Epithelial cell of prostate (primary cell): ENCODE measurements around the gene S100A3.
A peak's percentile ranks its signal among the peaks of the same experiment; 100 is the strongest.
"Not testable (repeated sequence)": the region's sequence is repeated elsewhere in the genome, so short reads cannot be mapped to it uniquely, and the experiment has no call there.

Experiments used
- DNase-seq: peaks from one replicate; pipeline ENCODE4 v3.0.0-alpha.2; 2011; ENCODE audit warnings: low read depth, low spot score
- H3K27ac ChIP-seq: fragments of 450-650 bp; 2 replicates; pipeline ENCODE4 v1.5.1; 2017; ENCODE audit warnings: mild to moderate bottlenecking

The S100A3 gene

GRCh38 chr1:153536671-153537375, 12.2 kb downstream of the S100A3 start:
- peak overlapping the region; percentile 98 for H3K27ac ChIP-seq
- no peak for DNase-seq

GRCh38 chr1:153536012-153536670, 12.9 kb downstream of the S100A3 start:
- peak overlapping the region; percentile 98 for H3K27ac ChIP-seq
- no peak for DNase-seq

- DNase-seq: no peak
- H3K27ac ChIP-seq: peak within 1 kb of the TSS; percentile 98
Observed at GRCh38 chr1:153535242-153536011, 13.6 kb downstream of the S100A3 start, which contains the start of gene S100A6. Gene S100A6, minus strand, starts transcription at chr1:153535991. Its CDS starts 652 bp downstream, at chr1:153535339.

- no peak for DNase-seq
- peak overlapping the region; percentile 98 for H3K27ac ChIP-seq
Observed at GRCh38 chr1:153534925-153535241, 14.2 kb downstream of the S100A3 start.

- peak overlapping the region; percentile 98 for H3K27ac ChIP-seq
- no peak for DNase-seq
Observed at GRCh38 chr1:153534226-153534924, 14.7 kb downstream of the S100A3 start.

- DNase-seq: peak; percentile 79
- H3K27ac ChIP-seq: peak overlapping the region; percentile 98
Observed at GRCh38 chr1:153533689-153534201, 15.3 kb downstream of the S100A3 start.

- peak overlapping the region; percentile 98 for H3K27ac ChIP-seq
- no peak for DNase-seq
Observed at GRCh38 chr1:153532769-153533599, 16.1 kb downstream of the S100A3 start.

GRCh38 chr1:153532181-153532580, 16.9 kb downstream of the S100A3 start:
- H3K27ac ChIP-seq: peak overlapping the region; percentile 98
- DNase-seq: no peak

- no peak for DNase-seq
- peak overlapping the region; percentile 98 for H3K27ac ChIP-seq
Observed at GRCh38 chr1:153531638-153532037, 17.4 kb downstream of the S100A3 start.

GRCh38 chr1:153527683-153528040, 21.4 kb downstream of the S100A3 start:
- DNase-seq: no peak

GRCh38 chr1:153527023-153527682, 21.9 kb downstream of the S100A3 start:
- DNase-seq: peak; percentile 84
- peak overlapping the region; percentile 98 for H3K27ac ChIP-seq

More at GRCh38 chr1:153527683-153528040, 21.4 kb downstream of the S100A3 start:
- peak overlapping the region; percentile 98 for H3K27ac ChIP-seq

- peak; percentile 69 for DNase-seq
- peak overlapping the region; percentile 98 for H3K27ac ChIP-seq
Observed at GRCh38 chr1:153526132-153526543, 22.9 kb downstream of the S100A3 start.

GRCh38 chr1:153525088-153525728, 23.9 kb downstream of the S100A3 start:
- DNase-seq: no peak
- H3K27ac ChIP-seq: peak overlapping the region; percentile 98

- not testable (repeated sequence) for DNase-seq, H3K27ac ChIP-seq
Observed at GRCh38 chr1:153522353-153523048, 26.6 kb downstream of the S100A3 start.

GRCh38 chr1:153521808-153522207, 27.2 kb downstream of the S100A3 start:
- not testable (repeated sequence) for H3K27ac ChIP-seq, DNase-seq

GRCh38 chr1:153520818-153521476, 28.1 kb downstream of the S100A3 start:
- no peak for DNase-seq
- H3K27ac ChIP-seq: no peak overlapping the region

- H3K27ac ChIP-seq, DNase-seq: not testable (repeated sequence)
Observed at GRCh38 chr1:153520137-153520691, 28.8 kb downstream of the S100A3 start.
